ENCODE measurements around the gene RYR3. TPM values are rescaled to one million over a fixed set of nuclear protein-coding genes. Genes with fewer than 3 reads are reported as not detected.

Gene RYR3
- total RNA-seq, 1 donor from 2014 or later, result not detected

DNA sequence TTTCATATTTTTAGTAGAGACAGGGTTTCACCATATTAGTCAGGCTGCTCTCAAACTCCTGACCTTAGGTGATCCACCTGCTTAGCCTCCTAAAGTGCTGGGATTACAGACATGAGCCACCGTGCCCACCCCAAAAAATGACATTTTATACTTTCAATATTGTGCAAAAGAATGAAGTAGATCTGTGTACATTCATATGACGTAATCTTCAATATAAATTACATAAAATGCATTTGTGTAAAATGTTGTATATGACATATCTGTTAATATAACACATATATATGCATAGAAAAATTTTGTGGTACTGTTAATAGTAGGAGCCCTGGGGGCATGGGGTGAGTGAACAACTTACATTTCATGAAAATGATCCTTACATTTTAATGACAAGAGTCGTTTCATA is 71.7 kb downstream of the RYR3 start:
- no peak for DNase-seq (ENCODE audit: low read depth in 2 of 2)

DNA sequence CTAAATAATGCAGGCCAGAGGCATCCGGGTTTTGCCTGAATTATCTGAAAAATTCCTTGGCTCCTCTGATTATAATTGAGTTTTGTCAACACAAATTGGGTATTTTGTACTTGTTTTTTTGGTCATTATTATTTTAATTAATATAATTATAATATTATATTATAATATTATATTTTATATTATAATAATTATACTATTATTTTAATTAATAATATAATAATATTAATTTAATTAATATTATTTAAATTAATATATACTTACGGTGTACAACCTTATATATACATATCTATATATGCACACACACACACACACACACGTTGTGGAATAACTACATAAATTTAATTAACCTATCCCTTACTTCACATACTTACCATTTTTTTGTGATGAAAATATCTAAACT is 73.5 kb downstream of the RYR3 start:
- no peak for DNase-seq (ENCODE audit: low read depth in 2 of 2)

DNA sequence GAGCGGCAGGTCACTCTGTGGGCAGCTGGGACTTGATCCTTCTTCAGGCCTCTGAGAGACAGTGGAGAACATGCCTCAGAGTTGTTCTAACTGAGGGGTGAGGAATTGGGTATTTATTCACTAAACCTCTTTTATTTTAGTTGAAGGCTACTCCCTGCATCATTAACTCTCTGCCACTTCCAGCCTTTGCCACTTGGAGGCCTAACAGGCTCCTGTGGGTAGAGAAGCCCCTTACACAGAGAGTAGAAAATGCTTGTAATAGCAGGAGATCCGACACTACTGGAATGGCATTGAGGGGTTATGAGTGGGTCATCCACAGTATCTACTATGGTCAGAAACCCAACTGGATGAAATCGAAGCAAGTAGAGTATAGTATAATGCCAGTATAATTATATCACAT is 81.7 kb downstream of the RYR3 start:
- no peak for DNase-seq (ENCODE audit: low read depth in 2 of 2)

DNA sequence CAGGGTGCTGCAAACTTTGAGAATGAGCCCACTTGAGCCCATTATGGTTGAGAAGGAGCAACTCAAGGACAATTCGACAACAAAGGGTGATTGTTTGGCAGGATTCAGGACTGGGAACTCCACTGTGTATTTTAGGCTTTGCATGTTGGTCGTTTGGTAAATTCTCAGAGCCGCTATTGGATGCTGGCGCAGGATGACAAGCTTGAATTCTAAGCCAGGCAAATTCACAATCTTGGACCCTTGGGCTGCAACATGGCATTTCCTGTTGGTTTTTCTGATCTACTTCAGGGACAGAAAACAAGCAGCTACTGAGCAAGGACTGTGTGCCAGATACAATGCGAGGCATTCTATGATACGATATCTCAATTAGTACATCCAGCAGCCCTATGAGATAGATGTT is 82.8 kb downstream of the RYR3 start:
- no peak for DNase-seq (ENCODE audit: low read depth in 2 of 2)

DNA sequence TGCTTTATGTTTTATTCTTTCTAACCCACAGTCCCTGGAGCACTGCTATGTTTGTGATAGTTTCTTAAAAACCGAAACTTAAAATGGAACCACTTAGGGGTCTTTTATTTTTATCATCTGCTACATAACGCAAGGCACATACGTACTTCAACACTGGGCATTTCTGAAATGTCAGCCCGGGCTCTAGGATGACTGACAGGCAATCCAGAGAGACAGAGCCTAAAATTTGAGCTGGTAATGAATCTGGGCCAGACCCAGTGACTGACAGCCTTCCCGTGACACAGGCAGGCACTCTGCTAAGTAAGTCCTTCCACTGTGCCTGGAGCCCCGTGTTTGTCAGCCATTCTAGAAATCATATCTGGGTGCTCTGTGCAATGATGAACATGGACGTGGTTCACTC is 84.6 kb downstream of the RYR3 start:
- no peak for DNase-seq (ENCODE audit: low read depth in 2 of 2)

DNA sequence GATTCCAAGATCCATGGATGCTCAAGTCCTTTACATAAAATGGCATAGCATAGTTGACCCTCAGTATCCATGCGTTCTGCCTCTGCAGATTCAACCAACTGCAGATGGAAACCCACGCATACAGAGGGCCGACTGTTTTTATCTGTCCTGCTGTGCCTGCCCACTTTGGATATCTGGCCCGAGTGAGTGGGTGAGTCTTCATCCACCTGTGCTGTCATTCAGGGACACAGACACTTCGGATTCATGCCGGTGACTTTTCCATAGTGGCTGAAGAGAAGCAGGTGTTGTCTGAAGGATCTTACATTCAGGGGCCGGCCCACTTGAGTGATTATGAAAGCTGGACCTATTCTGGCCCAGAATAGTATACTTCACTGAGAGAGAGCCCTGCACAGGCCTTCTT is 85.1 kb downstream of the RYR3 start:
- DNase-seq (ENCODE audit: low read depth in 2 of 2), result no peak

DNA sequence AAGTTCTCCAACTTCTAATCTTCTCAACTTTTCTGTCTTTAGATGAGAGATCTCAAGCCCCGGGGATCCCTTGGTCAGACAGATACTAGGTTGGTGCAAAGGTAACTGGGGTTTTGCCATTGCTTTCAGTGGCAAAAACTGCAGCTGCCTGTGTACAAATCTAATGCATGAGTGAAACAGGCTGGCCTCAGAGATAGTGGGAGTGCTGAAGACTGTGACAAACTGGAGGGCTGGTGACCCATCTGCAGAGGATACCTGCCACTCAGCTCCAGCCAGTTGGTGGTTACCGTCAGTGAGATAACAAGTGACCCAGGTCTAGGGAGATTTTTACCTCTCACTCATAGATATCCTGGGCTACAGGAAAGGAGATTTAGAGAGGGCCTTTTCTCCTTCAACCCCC is 85.7 kb downstream of the RYR3 start:
- DNase-seq (ENCODE audit: low read depth in 2 of 2), result no peak

DNA sequence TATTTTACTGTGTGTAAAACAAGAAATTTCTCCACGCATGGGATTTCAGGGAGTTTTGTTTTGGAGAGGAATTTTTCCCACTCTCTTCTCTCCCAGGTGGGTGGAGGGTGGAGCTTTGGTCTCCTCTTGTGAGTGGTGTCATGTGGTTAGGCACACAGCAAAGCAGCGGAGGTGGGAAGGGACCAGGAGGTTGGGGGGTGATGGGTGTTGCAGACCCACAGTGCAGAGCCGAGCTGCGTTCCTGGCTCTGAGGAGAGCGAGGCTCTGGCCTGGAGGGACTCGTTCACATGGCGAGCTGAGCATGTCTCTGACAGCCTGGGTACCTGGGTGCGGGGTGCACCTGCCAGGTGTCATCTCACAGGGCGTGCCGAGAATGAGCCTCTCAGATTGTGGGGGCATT is 87.8 kb downstream of the RYR3 start:
- no peak for DNase-seq (ENCODE audit: low read depth in 2 of 2)

DNA sequence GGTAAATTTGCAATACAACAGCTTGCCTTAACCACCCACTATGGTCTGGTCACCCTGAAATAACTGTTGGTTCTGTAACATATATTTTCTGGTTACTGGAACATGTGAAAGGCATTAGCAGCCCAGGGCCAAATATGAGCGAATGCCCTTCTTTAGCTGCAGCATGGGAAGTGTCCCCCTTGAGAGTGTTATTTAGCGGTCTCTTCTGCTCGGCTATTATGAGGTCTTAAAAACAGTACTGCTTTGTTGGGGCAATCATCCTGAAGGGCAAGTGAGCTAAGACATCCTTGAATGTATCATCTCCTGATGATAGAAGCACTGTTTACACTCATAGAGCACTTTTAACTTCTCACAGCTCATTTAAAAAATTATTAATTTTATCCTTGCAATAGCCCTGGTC is 90.2 kb downstream of the RYR3 start:
- no peak for DNase-seq (ENCODE audit: low read depth in 2 of 2)

DNA sequence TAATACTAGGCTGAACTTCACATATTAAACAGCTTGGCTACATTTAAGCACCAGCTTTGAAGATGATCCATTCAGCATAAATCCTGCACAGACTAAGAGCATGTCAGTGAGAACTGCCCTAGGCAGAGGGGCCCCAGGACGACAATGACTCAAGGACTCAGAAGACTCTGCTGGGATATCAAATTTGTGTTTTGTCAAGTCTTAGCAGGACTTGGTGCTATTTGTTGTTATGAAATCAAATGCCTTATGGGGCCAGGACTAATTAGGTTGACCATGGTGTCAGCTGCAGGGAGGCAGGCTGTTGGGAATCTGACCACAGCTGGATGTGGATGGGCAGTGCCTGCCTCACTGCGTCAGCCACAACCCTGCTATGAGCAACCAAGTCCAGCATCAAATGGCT is 91.8 kb downstream of the RYR3 start:
- no peak for DNase-seq (ENCODE audit: low read depth in 2 of 2)

DNA sequence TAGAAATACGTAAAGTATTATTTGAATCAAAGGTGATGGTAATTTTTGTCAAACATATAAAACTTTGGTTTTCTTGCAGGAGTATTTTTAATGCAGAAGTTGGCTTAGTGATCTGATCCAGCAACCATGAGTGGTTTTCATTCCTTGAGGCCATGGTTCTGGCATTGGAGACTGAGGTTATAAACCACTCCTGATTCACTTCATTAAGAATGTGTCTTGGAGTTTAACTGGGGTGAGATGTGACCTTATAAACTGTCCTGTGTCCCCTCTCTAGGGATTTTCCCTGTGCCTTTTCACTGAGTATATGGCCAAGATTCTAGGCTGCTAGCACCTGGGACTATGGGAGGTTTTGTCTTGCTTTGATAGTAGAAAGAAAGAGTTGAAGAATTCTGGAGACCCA is 94.3 kb downstream of the RYR3 start:
- DNase-seq (ENCODE audit: low read depth in 2 of 2), result no peak

DNA sequence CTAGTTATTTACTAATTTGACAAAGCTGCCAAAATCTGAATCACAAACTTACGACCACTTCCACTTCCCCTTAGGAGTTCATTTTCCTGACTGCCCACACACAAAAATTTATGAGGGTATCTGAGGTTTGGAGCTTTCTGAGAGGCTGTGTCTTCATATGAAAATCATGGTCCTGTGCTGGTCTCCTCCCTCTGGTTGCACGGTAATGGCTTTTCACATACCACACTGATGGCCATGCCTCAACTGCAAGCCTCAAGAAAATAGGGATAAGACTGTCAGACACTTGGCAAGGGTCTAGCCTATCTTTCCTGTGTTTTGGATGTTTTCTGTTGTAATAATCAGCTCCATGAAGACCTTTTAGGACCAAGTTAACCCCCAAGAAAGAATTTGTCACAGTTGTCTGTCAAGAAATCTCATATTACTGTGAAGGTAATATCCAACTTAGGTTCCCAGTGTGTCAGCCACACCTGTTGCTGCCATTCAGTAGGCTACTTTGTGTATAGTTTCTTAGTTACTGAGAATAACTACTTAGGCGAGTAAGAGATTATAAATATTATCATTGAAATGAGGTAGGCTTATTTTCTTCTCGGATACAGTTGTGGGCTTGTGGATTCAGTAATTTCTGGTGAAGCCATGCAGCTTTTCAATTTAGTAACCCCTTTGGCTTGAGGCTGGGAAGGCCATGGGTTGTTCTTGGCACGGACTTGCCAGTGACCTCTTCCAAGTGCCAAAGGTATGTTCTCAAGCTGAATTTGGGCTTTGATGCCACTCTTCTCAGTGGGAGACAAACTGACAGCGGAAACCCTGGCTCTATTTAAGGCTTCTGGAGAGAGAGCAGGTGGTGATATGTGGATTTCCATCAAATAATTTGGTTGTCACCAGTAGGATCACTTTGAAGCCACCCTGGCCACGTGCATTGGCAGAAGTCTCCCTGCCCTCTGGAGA is 101.1 kb downstream of the RYR3 start:
- no peak for DNase-seq (ENCODE audit: low read depth in 2 of 2)

DNA sequence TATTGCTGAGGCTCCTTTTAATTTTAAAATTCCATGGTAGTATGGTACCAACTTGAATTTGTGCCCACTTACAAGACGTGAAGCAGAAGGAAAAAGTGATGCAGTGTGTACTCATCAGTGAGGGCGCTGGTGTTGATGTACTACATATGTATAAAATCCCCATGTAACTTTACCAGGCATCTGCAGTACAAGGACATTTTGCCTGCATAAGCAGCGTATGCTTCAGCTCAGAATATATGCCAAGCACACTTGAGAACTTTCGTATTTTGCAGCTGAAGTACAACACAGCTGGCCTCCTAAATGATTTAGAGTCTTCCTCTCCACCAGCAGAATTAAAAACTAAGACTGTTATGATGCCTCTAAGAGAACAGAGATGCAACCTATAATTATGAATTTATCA is 108.9 kb downstream of the RYR3 start:
- no peak for DNase-seq (ENCODE audit: low read depth in 2 of 2)

DNA sequence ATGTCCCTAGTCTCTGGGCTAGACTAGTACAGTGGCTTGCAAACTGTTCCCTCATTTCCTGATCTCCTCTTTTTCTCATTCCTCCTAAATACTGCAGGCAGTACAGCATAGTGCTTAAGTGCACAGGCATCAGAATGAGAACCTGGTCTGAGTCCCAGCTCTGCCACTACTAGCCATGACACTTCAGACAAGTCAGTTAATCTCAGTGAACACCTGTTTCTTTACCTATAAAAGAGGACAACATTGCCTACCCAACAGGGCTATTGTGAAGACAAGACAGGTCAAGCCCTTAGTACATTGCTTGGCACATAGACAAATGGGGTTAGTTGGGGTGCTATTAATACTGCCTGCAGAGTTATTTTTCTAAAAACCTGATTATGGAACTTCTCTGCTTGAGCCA is 113.3 kb downstream of the RYR3 start:
- DNase-seq (ENCODE audit: low read depth in 2 of 2), result no peak

DNA sequence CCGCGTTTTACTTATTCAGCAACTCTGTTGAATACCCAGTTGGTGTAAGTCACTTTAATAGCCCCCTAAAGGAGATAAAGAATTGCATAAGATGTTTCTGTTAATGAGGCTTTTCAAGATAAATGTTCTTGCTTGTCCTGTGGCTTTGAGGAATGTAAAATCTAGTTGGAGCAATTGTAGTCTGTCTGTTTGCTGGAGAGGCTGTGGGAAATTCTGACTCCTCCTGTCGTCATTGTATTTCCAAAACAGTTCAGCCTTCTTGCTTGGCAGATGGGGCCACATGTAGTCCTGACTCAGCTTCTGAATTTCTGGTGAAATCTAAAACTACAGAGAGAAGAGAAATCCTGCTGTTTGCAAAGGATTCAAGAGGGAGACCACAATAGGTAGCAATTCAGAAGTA is 114.4 kb downstream of the RYR3 start:
- DNase-seq (ENCODE audit: low read depth in 2 of 2), result no peak

DNA sequence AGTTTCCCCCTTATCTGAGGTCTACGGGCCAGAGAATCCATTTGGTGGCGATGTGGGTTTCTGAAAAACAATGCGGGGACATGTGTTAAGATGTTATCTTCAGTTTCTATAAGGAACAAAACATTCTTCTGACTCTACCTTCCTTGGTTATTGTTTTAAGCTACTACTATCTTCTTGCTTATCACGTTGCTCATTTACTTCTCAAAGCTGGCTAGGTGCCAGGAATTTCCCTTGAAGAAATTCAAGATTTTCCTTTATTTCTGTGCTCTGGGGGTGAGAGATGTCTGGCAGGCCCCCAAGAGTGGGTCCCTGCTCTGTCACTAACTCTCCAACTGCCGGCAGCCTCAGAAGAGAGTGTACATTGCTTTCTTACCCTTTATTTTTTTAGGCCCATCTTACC is 119.8 kb downstream of the RYR3 start:
- DNase-seq (ENCODE audit: low read depth in 2 of 2), result no peak

DNA sequence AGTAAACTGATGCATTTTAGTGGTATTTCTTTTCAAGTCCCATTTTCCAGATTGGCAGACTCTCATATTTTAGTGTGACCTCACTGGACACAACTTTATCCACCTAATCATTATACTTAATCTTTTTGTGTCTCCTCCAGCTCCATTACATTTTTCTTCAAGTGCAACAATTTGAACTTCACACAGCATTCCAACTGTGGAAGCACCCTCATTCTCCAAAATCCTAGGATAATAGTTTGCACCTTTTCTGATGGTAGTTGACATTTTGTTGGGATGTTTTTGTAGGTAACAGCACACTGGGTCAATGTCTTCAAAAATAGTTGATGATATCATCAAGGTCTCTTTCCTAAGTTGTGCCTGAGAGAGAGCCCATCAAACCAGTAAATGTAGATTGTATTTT is 123.1 kb downstream of the RYR3 start:
- no peak for DNase-seq (ENCODE audit: low read depth in 2 of 2)

DNA sequence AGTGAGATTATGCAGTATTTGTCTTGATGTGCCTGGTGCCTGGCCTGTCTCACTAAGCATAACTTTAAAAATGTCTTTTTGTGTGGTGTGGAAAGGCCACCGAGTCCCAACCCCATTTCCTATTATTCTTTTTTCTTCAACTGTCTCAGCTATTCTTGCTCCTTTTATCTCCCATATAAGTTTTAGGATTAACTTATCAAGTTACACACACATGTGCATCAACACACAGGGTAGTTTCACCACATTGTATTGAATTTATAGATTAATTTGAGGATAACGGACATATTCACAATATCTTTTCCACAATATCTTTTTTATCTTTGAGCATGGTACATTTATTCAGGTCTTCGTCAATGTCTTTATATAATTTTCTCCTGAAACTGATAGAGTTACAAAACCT is 127.6 kb downstream of the RYR3 start:
- DNase-seq (ENCODE audit: low read depth in 2 of 2), result no peak

DNA sequence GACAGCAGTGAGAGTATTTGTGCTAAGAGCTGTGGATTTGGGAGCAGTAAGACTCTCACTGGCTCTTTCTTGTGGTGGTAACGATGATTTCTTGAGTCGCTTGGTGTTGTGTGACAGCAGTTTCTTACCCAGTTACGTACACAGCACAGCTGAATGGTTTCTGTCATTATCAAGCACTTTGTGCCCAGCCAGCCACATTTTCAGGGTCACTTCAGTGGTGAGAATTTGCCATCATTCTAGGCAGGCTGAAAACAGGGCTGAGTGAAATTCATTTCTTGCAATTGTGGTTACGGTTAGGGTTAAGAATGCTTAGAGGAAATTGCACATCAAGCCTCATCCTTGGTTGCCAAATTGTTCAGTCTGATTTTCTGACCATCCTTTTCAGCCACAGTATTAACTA is 130.1 kb downstream of the RYR3 start:
- DNase-seq (ENCODE audit: low read depth in 2 of 2), result no peak

DNA sequence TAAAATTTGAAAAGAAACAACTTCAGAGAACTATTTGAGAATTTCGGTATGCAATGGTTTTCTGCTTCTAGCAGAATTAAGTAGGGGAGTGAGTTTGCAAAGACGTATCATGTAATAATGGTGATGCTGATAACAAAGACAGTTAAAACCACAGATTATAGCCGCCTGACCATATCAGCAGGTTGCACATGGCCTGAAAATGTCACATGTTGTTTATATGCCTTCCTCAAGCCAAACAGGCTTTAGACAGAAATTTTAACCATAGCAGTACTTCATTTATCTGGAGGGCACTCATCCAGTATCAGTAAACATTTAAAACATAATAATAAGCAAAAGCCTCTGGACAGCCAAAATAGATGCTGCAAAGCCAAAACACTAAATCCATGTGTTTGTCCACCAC is 131.7 kb downstream of the RYR3 start:
- DNase-seq (ENCODE audit: low read depth in 2 of 2), result no peak

DNA sequence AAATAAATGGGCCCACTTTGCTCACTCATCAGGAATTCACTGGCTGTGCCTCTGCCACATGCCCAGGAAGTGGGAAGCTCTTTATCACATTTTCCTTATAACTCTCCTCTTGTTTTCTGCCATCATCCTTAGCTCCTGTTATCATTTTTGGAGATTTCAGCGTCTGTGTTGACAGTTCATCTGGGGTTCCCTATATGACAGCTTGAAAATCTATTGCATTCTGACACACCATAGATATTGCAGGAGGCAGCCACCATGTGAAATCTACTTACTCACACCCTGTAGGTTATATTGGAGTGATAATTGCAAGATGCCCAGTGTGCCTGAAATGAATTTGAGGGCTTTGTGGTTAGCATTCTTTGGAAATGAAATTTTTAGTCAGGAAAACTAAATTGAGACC is 132.9 kb downstream of the RYR3 start:
- DNase-seq (ENCODE audit: low read depth in 2 of 2), result no peak

DNA sequence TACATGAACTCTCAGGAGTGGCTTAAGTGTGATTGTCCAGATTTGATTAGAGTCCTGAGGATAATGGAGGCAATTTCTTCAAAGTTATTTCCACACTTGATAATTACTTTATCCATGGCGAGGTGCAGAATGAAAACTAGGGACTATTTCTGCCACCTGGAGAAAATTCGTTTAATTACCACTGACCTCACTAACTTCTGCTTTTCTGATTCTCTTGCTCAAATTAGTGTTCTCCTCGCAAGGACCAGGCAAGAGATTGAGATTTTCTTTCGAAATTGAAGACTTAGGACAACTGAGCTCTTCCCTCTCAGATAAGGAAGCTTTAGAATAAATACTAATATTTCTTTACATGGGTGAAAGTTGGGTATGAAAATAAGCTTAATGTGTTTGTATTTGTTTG is 135.2 kb downstream of the RYR3 start:
- DNase-seq (ENCODE audit: low read depth in 2 of 2), result no peak

DNA sequence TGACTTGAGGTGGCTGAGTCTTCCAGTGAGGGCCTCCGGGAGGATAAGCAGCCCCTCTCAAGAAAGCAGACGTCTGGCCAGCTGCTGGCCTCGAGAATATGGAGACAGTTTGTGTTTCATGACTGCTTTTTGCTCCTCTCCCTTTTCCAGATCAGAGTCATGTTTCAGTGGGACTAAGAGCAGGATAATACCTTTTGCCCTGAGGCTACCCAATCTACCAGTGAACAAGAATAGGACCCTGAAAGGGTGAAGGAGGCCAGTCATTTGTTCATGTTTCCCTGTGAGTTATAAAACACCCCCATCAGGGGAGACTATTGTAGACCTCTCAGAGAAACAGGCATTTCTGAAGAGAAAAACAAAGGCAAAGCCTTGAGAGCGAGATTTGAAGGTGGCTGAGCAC is 137.4 kb downstream of the RYR3 start:
- no peak for DNase-seq (ENCODE audit: low read depth in 2 of 2)

All from dermis microvascular lymphatic vessel endothelial cell (primary cell).